ENCODE measurements around the gene PTPRR. TPM values are rescaled to one million over a fixed set of nuclear protein-coding genes. Genes with fewer than 3 reads are reported as not detected.

The PTPRR gene
- total and polyA plus RNA-seq, 2 donors (not counting 1 experiment from before 2014, with no cell fraction given): not detected

DNA sequence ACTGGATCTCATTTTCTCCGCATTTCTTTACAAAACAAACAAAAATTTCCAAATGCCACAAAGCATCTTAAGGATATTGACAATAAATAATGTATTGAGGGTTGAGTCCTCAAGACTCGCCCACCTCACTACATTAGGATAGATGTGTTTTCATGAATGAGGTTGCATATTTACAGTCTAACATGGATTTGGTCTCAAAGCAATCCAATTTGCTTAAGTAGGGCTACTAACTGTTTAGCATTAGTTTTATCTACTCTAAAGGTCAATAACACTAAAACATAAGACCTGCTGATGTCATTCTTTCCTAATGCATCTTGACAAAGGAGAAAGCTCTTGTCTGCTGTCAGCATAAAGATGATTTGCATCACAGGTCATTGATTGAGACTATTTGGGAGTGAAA, 82.4 kb downstream of the PTPRR start:
- no peaks in the 10 kb centered on the region for H3K4me1 ChIP-seq (ENCODE audit: control insufficient read depth in 2 of 2, insufficient read depth in 2 of 2, low read length in 2 of 2)
- no CpG with 5 or more reads among the region's 2 CpGs for WGBS (ENCODE audit: insufficient coverage)
- no peak overlapping the region for H3K27ac ChIP-seq (ENCODE audit: low read length in 2 of 2)
- Mint-ChIP-seq H3K27me3 (no peaks in the 10 kb centered on the region), H3K27ac (no peak overlapping the region), H3K4me3 (no peak overlapping the region), H3K9me3 (ENCODE audit: insufficient read depth) (no peaks in the 10 kb centered on the region), H3K4me1 (no peaks in the 10 kb centered on the region)
- CTCF ChIA-PET: no interaction called here
- no peak for TF ChIP-seq EZH2 (IDR thresholded peaks at IDR 0.05; ENCODE audit: borderline replicate concordance, insufficient read depth, low read depth, low read length, poor library complexity, severe bottlenecking)
- TF ChIP-seq, protein P1, sequence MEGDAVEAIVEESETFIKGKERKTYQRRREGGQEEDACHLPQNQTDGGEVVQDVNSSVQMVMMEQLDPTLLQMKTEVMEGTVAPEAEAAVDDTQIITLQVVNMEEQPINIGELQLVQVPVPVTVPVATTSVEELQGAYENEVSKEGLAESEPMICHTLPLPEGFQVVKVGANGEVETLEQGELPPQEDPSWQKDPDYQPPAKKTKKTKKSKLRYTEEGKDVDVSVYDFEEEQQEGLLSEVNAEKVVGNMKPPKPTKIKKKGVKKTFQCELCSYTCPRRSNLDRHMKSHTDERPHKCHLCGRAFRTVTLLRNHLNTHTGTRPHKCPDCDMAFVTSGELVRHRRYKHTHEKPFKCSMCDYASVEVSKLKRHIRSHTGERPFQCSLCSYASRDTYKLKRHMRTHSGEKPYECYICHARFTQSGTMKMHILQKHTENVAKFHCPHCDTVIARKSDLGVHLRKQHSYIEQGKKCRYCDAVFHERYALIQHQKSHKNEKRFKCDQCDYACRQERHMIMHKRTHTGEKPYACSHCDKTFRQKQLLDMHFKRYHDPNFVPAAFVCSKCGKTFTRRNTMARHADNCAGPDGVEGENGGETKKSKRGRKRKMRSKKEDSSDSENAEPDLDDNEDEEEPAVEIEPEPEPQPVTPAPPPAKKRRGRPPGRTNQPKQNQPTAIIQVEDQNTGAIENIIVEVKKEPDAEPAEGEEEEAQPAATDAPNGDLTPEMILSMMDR (IDR thresholded peaks at IDR 0.05): no peak
- no peaks in the 10 kb centered on the region for H3K27me3 ChIP-seq (replicated peaks in 1 of 4; ENCODE audit: control extremely low read depth in 1 of 4, control insufficient read depth in 3 of 4, insufficient read depth in 4 of 4, low read length in 3 of 4)
- intact Hi-C loops (cut with micrococcal nuclease): no loop called here
- H3K4me2 ChIP-seq (replicated peaks; ENCODE audit: low read depth, low read length, poor library complexity, severe bottlenecking): no peak overlapping the region
- no peaks in the 10 kb centered on the region for H4K20me1 ChIP-seq (ENCODE audit: control insufficient read depth, insufficient read depth, low read length, poor library complexity, severe bottlenecking)
- H3K9ac ChIP-seq (ENCODE audit: low read length): no peak overlapping the region
- H2AFZ ChIP-seq (ENCODE audit: insufficient read depth, low read depth, low read length, poor library complexity, severe bottlenecking): no peak overlapping the region
- no peak overlapping the region for H3K4me3 ChIP-seq (ENCODE audit: control extremely low read depth in 1 of 5, extremely low read depth in 1 of 5, insufficient read depth in 1 of 5, low read depth in 2 of 5, low read length in 4 of 5)
- no peak for DNase-seq
- H3K36me3 ChIP-seq (replicated peaks in 1 of 2; ENCODE audit: control extremely low read depth in 1 of 2, control insufficient read depth in 1 of 2, extremely low read depth in 1 of 2, insufficient read depth in 2 of 2, low read length in 1 of 2): no peaks in the 10 kb centered on the region
- POLR2A ChIA-PET: no interaction called here
- no peak for ATAC-seq (ENCODE audit: low read depth)
- no peaks in the 10 kb centered on the region for H3K79me2 ChIP-seq (ENCODE audit: control insufficient read depth, insufficient read depth, low read length)
- no peaks in the 10 kb centered on the region for H3K9me3 ChIP-seq (ENCODE audit: control extremely low read depth in 1 of 3, control insufficient read depth in 2 of 3, insufficient read depth in 1 of 3, low read length in 2 of 3)

GRCh38 chr12:70837026-70837425, 83.5 kb downstream of the PTPRR start:
- no peak overlapping the region for H3K27ac Mint-ChIP-seq
- TF ChIP-seq, protein P1 (IDR thresholded peaks at IDR 0.05): no peak
- TF ChIP-seq EZH2 (IDR thresholded peaks at IDR 0.05; ENCODE audit: borderline replicate concordance, insufficient read depth, low read depth, low read length, poor library complexity, severe bottlenecking): no peak
- Histone ChIP-seq H3K4me2 (replicated peaks; ENCODE audit: low read depth, low read length, poor library complexity, severe bottlenecking) (no peak overlapping the region), H3K79me2 (ENCODE audit: control insufficient read depth, insufficient read depth, low read length) (no peaks in the 10 kb centered on the region), H3K27me3 (replicated peaks in 1 of 4; ENCODE audit: control extremely low read depth in 1 of 4, control insufficient read depth in 3 of 4, insufficient read depth in 4 of 4, low read length in 3 of 4) (no peaks in the 10 kb centered on the region), H3K4me3 (ENCODE audit: control extremely low read depth in 1 of 5, extremely low read depth in 1 of 5, insufficient read depth in 1 of 5, low read depth in 2 of 5, low read length in 4 of 5) (no peak overlapping the region), H4K20me1 (ENCODE audit: control insufficient read depth, insufficient read depth, low read length, poor library complexity, severe bottlenecking) (no peaks in the 10 kb centered on the region), H3K27ac (ENCODE audit: low read length in 2 of 2) (no peak overlapping the region), H3K4me1 (ENCODE audit: control insufficient read depth in 2 of 2, insufficient read depth in 2 of 2, low read length in 2 of 2) (no peaks in the 10 kb centered on the region), H3K9ac (ENCODE audit: low read length) (no peak overlapping the region), H3K36me3 (replicated peaks in 1 of 2; ENCODE audit: control extremely low read depth in 1 of 2, control insufficient read depth in 1 of 2, extremely low read depth in 1 of 2, insufficient read depth in 2 of 2, low read length in 1 of 2) (no peaks in the 10 kb centered on the region), H3K9me3 (ENCODE audit: control extremely low read depth in 1 of 3, control insufficient read depth in 2 of 3, insufficient read depth in 1 of 3, low read length in 2 of 3) (no peaks in the 10 kb centered on the region), H2AFZ (ENCODE audit: insufficient read depth, low read depth, low read length, poor library complexity, severe bottlenecking) (no peak overlapping the region)
- no peaks in the 10 kb centered on the region for H3K27me3 Mint-ChIP-seq
- no peaks in the 10 kb centered on the region for H3K9me3 Mint-ChIP-seq (ENCODE audit: insufficient read depth)
- DNase-seq (no peak), ATAC-seq (ENCODE audit: low read depth) (no peak)
- H3K4me3 Mint-ChIP-seq: no peak overlapping the region
- H3K4me1 Mint-ChIP-seq: no peaks in the 10 kb centered on the region
- ChIA-PET CTCF (no interaction called here), POLR2A (no interaction called here)
- intact Hi-C loops (cut with micrococcal nuclease): no loop called here

Measured in B cell (primary cell).